Vagina (tissue), 2 donors: ENCODE results near the gene F5.

Source experiments
- CTCF ChIP-seq, 3 experiments: fragments of 450-650 bp in 2 of 3; fragments of 200-600 bp in 1 of 3; sonication (generic) in 1 of 3; IDR thresholded peaks; one replicate each; pipeline ENCODE4 v1.5.1; 2017 to 2019; ENCODE audit warnings: antibody characterized with exemption in 3 of 3, mild to moderate bottlenecking in 2 of 3, moderate library complexity in 2 of 3
- POLR2A ChIP-seq, 2 donors: fragments of 450-650 bp; IDR thresholded peaks; one replicate each; pipeline ENCODE4 v1.6.1; 2017; ENCODE audit warnings: antibody characterized with exemption in 2 of 2, mild to moderate bottlenecking in 2 of 2, moderate library complexity in 2 of 2
- POLR2AphosphoS5 ChIP-seq, 2 donors: sonication (generic); formaldehyde crosslinking; IDR thresholded peaks; one replicate each; pipeline ENCODE4 v1.9.0; 2017; ENCODE audit warnings: antibody characterized with exemption in 2 of 2, mild to moderate bottlenecking in 2 of 2, low read depth in 1 of 2; ENCODE audit not compliant: insufficient read depth in 1 of 2

GRCh38 chr1:169507413-169507812 is 78.9 kb downstream of the F5 start:
- TF ChIP-seq CTCF (IDR thresholded peaks at IDR 0.05) (no peak), POLR2A (IDR thresholded peaks at IDR 0.05) (no peak), POLR2AphosphoS5 (IDR thresholded peaks at IDR 0.05; ENCODE audit: insufficient read depth in 1 of 2, low read depth in 1 of 2) (no peak)
